ENCODE measurements around the gene B4GALT3. TPM values are rescaled to one million over a fixed set of nuclear protein-coding genes. Genes with fewer than 3 reads are reported as not detected.

B4GALT3 gene
- total RNA-seq (2013): 20.7 TPM
- polyA plus RNA-seq (10 to 100 TPM; 16.8 to 50.3 (median 21.0) TPM), polyA minus RNA-seq (14.3 and 18.9 TPM in 2 replicates), total RNA-seq (6.0 to 27.3 (median 21.0) reads per million in 11 experiments)

DNA sequence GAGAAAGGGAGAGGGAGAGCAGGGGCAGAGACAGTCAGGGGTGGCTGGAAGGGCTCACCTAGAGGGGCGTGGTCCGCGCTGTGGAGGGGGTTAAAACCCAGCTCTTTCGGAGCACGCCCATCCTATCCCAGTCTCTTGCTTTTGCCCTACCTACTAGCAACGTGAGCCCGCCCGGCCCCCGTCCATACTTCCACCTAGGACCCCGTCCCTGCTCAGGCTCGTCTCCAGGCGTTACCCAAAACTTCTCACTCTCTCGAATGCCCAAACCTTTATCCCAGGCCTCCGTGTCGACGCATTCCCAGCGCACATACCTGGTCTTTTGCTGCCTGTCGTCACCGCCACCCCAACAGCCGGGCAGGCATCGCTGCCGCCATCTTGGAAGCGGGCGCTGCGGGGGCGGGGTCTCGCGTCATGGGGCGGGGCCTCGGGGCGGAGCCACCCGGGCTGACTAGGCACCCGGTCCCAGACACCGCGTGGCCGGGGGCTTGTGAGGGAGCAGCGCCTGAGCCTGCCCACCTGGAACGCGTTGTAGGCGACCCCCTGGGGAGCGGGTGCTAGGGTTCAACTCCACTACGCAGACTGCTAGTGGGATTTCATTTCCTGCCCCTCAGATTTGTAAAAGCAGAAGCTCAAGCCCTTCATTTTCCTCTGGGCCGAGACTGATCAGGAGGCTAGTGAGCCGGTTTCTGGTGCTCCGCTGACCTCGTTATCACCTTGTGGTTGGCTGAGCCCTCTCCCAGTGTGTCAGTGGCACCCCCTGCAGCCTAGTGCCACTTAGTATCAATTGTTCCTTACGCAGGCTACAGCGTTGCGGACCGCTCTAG lies at the start of gene B4GALT3:
B4GALT3 (minus strand) TSS at position 396 of the 824 bp plus-strand sequence. CDS start 1,447 bp downstream, outside the sequence.
- 6% methylated on average over 42 of the region's 50 CpGs for whole genome bisulfite sequencing (ENCODE audit: insufficient coverage)
- no peaks in the 10 kb centered on the region for H3K9me3 ChIP-seq (replicated peaks in 1 of 2; ENCODE audit: control insufficient read depth in 1 of 2, insufficient read depth in 1 of 2, low read length in 2 of 2)
- H3K36me3 Mint-ChIP-seq: peaks cover 34 to 39% of the 10 kb centered on the region in 2 donors
- no peaks in the 10 kb centered on the region for H3K27me3 ChIP-seq (ENCODE audit: control insufficient read depth in 2 of 2, insufficient read depth in 2 of 2, low read length in 2 of 2)
- peak within 1 kb of the TSS; percentile 95 to 100 (median 99) for H3K27ac Mint-ChIP-seq
- intact Hi-C loops (cut with micrococcal nuclease): no loop called here
- peak within 1 kb of the TSS; percentile 99 to 100 for H3K4me3 Mint-ChIP-seq
- peak within 1 kb of the TSS; percentile 83 for H3K9ac ChIP-seq (ENCODE audit: insufficient read depth, low read length, poor library complexity, severe bottlenecking)
- H3K9me3 Mint-ChIP-seq: no peaks in the 10 kb centered on the region
- H3K4me2 ChIP-seq (replicated peaks; ENCODE audit: extremely low read depth, low read length, poor library complexity, severe bottlenecking): peak within 1 kb of the TSS; percentile 93
- H3K4me1 ChIP-seq (ENCODE audit: control insufficient read depth in 1 of 2, insufficient read depth in 2 of 2, low read length in 2 of 2): peaks cover 38 to 44% of the 10 kb centered on the region in 2 donors
- peak; percentile 75 to 77 (median 75) for DNase-seq
- TF ChIP-seq, protein P1, sequence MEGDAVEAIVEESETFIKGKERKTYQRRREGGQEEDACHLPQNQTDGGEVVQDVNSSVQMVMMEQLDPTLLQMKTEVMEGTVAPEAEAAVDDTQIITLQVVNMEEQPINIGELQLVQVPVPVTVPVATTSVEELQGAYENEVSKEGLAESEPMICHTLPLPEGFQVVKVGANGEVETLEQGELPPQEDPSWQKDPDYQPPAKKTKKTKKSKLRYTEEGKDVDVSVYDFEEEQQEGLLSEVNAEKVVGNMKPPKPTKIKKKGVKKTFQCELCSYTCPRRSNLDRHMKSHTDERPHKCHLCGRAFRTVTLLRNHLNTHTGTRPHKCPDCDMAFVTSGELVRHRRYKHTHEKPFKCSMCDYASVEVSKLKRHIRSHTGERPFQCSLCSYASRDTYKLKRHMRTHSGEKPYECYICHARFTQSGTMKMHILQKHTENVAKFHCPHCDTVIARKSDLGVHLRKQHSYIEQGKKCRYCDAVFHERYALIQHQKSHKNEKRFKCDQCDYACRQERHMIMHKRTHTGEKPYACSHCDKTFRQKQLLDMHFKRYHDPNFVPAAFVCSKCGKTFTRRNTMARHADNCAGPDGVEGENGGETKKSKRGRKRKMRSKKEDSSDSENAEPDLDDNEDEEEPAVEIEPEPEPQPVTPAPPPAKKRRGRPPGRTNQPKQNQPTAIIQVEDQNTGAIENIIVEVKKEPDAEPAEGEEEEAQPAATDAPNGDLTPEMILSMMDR (IDR thresholded peaks at IDR 0.05): peak; percentile 19
- peaks cover 19% of the 10 kb centered on the region for H3K79me2 ChIP-seq (ENCODE audit: insufficient read depth, low read length)
- peak within 1 kb of the TSS; percentile 94 for H2AFZ ChIP-seq (ENCODE audit: insufficient read depth, low read depth, low read length, poor library complexity, severe bottlenecking)
- H3K36me3 ChIP-seq (replicated peaks in 1 of 2; ENCODE audit: control insufficient read depth in 1 of 2, insufficient read depth in 2 of 2, low read length in 2 of 2): peaks cover 34 to 36% of the 10 kb centered on the region in 2 donors
- H3K4me3 ChIP-seq (replicated peaks in 1 of 3; ENCODE audit: low read depth in 2 of 3, low read length in 3 of 3): peak within 1 kb of the TSS; percentile 66 to 95 (median 78)
- H3K27me3 Mint-ChIP-seq (ENCODE audit: low read depth in 3 of 3): no peaks in the 10 kb centered on the region
- peak within 1 kb of the TSS; percentile 71 to 90 for H3K27ac ChIP-seq (ENCODE audit: low read depth in 1 of 2, low read length in 2 of 2)
- H3K4me1 Mint-ChIP-seq: peaks cover 42% of the 10 kb centered on the region
- H4K20me1 ChIP-seq (ENCODE audit: insufficient read depth, low read length): no peaks in the 10 kb centered on the region

DNA sequence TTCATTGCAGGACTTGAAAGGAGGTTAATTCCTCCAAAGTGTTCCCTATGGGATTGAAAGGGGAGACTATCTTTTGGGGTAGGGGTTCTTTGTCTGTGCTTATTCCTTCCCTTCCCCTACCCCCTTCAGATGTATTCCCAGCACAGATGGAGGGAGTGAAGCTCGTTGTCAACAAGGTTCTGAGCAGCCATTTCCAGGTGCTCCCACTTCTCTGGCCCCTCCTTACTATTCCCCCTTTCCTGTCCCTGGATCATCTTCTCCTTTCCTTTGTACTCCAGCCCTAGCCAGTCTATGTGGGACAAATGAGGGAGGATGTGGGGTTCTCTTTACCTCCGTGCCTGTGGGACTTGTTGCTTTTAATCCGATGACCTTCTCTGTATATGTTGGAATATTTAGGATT lies 49.5 kb upstream of the B4GALT3 start:
- peak overlapping the region in 5 of 7 donors; percentile 77 to 99 (median 92) for H3K27ac Mint-ChIP-seq
- peak overlapping the region; percentile 95 to 98 for H3K4me3 Mint-ChIP-seq
- Histone ChIP-seq H3K27me3 (ENCODE audit: control insufficient read depth in 2 of 2, insufficient read depth in 2 of 2, low read length in 2 of 2) (no peaks in the 10 kb centered on the region), H3K4me1 (ENCODE audit: control insufficient read depth in 1 of 2, insufficient read depth in 2 of 2, low read length in 2 of 2) (peaks cover 32 to 45% of the 10 kb centered on the region in 2 donors), H3K4me2 (replicated peaks; ENCODE audit: extremely low read depth, low read length, poor library complexity, severe bottlenecking) (peak overlapping the region; percentile 83), H3K9me3 (replicated peaks in 1 of 2; ENCODE audit: control insufficient read depth in 1 of 2, insufficient read depth in 1 of 2, low read length in 2 of 2) (no peaks in the 10 kb centered on the region), H2AFZ (ENCODE audit: insufficient read depth, low read depth, low read length, poor library complexity, severe bottlenecking) (no peak overlapping the region), H3K9ac (ENCODE audit: insufficient read depth, low read length, poor library complexity, severe bottlenecking) (no peak overlapping the region), H3K79me2 (ENCODE audit: insufficient read depth, low read length) (peaks cover 9% of the 10 kb centered on the region), H3K4me3 (replicated peaks in 1 of 3; ENCODE audit: low read depth in 2 of 3, low read length in 3 of 3) (peak overlapping the region in 1 of 3 experiments; percentile 79), H3K36me3 (replicated peaks in 1 of 2; ENCODE audit: control insufficient read depth in 1 of 2, insufficient read depth in 2 of 2, low read length in 2 of 2) (peaks cover 25 to 55% of the 10 kb centered on the region in 2 donors), H3K27ac (ENCODE audit: low read depth in 1 of 2, low read length in 2 of 2) (no peak overlapping the region), H4K20me1 (ENCODE audit: insufficient read depth, low read length) (peaks cover 23% of the 10 kb centered on the region)
- H3K9me3 Mint-ChIP-seq: peaks cover 0 to 2% (median 0%) of the 10 kb centered on the region in 7 donors
- peaks cover 50 to 54% of the 10 kb centered on the region in 2 donors for H3K36me3 Mint-ChIP-seq
- peaks cover 0 to 5% (median 1%) of the 10 kb centered on the region in 3 donors for H3K27me3 Mint-ChIP-seq (ENCODE audit: low read depth in 3 of 3)
- peaks cover 60% of the 10 kb centered on the region for H3K4me1 Mint-ChIP-seq
- TF ChIP-seq, protein P1 (IDR thresholded peaks at IDR 0.05): no peak
- DNase-seq: no peak
- 90% methylated on average over 2 of the region's 3 CpGs for WGBS (ENCODE audit: insufficient coverage)
- intact Hi-C loops (cut with micrococcal nuclease): loop anchor here in 1 of 2 donors (5.0 kb wide), 2 partner anchors 86 to 156 kb away; partner anchors contain the start of gene SDHC
